Effector memory CD8-positive, alpha-beta T cell (primary cell): ENCODE measurements around the gene DMRTC2.
A peak's percentile ranks its signal among the peaks of the same experiment; 100 is the strongest.

ENCODE experiments used
- ATAC-seq: fragments of 150-1000 bp; cut with Tn5 transposase; replicated peaks from 2 replicates; pipeline ENCODE4 v1.10.0; 2021; ENCODE audit warnings: mild to moderate bottlenecking, moderate library complexity
- DNase-seq, 3 experiments: peaks; one replicate each; pipeline ENCODE4 v3.0.0; 2021
- H3K27ac Mint-ChIP-seq, 2 donors: one replicate each; pipeline ENCODE4 v1.8.0; 2022; ENCODE audit warnings: mild to moderate bottlenecking in 2 of 2, mixed read lengths in 2 of 2, moderate library complexity in 2 of 2
- H3K27me3 Mint-ChIP-seq, 2 donors: one replicate each; pipeline ENCODE4 v1.8.0; 2022; ENCODE audit warnings: mixed read lengths in 2 of 2
- H3K36me3 Mint-ChIP-seq: one replicate; pipeline ENCODE4 v1.8.0; 2022; ENCODE audit warnings: mild to moderate bottlenecking, moderate library complexity, mixed read lengths; ENCODE audit not compliant: insufficient read depth
- H3K4me1 Mint-ChIP-seq, 2 donors: one replicate each; pipeline ENCODE4 v1.8.0; 2022; ENCODE audit warnings: low read depth in 2 of 2, mixed read lengths in 2 of 2
- H3K4me3 Mint-ChIP-seq, 2 donors: one replicate each; pipeline ENCODE4 v1.8.0; 2022; ENCODE audit warnings: mild to moderate bottlenecking in 2 of 2, mixed read lengths in 2 of 2, moderate library complexity in 2 of 2
- H3K9me3 Mint-ChIP-seq, 2 donors: one replicate each; pipeline ENCODE4 v1.8.0; 2022; ENCODE audit warnings: mixed read lengths in 2 of 2
- total RNA-seq, 9 experiments: gene quantifications; one replicate each; lab custom pipeline; 2026; lab: John Stamatoyannopoulos, UW

DMRTC2 gene
- 0 reads per million in 9 experiments for total RNA-seq

DNA sequence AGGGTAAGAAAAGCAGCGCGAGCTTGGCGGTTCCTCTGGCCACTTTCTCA lies at the start of gene DMRTC2:
DMRTC2 (plus strand) TSS at position 42 of the 50 bp plus-strand sequence. CDS start 2,387 bp downstream, outside the sequence.
- no peaks in the 10 kb centered on the region for H3K9me3 Mint-ChIP-seq
- H3K4me3 Mint-ChIP-seq = no peak within 1 kb of the TSS
- no peaks in the 10 kb centered on the region for H3K36me3 Mint-ChIP-seq
- H3K4me1 Mint-ChIP-seq = no peaks in the 10 kb centered on the region
- no peak within 1 kb of the TSS for H3K27ac Mint-ChIP-seq
- H3K27me3 Mint-ChIP-seq = peaks cover 0 to 24% of the 10 kb centered on the region in 2 donors
- ATAC-seq (no peak), DNase-seq (no peak)

DNA sequence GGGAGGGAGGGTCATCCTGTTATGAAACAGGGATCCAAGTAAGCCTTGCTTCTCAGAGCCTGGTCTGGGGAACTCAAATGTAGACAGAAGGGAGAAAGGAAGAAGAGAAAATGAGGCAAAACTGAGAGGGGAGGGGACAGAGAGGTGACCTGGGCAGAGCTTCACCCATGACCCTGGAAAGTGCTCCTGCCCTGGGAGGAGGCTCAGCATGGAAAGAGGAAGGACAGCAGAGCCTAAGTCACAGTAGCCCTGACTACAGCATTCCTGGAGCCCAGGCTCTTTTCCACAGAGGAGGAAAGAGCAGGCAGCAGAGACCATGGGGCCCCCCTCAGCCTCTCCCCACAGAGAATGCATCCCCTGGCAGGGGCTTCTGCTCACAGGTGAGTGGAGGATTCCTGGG lies 48.5 kb upstream of the DMRTC2 start, which contains the start of gene CEACAM3:
CEACAM3 (plus strand) TSS at position 226 of the 400 bp plus-strand sequence; CDS start at position 317, 91 bp downstream.
- Mint-ChIP-seq H3K27ac (no peak within 1 kb of the TSS), H3K4me1 (peaks cover 0 to 4% of the 10 kb centered on the region in 2 donors), H3K4me3 (no peak within 1 kb of the TSS), H3K9me3 (no peaks in the 10 kb centered on the region), H3K27me3 (peaks cover 49 to 71% of the 10 kb centered on the region in 2 donors), H3K36me3 (peaks cover 2% of the 10 kb centered on the region)
- no peak for DNase-seq
- no peak for ATAC-seq

DNA sequence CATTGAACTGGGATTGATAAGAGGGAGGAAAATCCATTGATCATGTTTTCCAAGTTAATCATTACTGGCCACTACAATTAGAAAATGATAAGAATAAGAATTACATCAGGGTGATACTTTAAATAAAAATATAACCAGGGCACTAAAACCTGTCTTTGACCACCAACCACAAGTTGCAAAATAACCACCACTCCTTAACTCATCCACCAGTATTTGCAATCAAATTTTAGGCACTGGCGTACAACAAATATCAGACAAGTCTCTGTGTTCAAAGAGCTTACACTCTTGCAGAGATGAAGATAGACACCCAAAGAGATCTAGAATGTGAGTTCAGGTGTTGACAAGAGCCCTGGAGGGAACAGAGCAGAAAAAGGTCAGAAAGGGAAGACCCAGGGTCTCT lies 47.9 kb upstream of the DMRTC2 start:
- Mint-ChIP-seq H3K9me3 (no peaks in the 10 kb centered on the region), H3K27ac (no peak overlapping the region), H3K36me3 (peaks cover 2% of the 10 kb centered on the region), H3K4me1 (peaks cover 0 to 4% of the 10 kb centered on the region in 2 donors), H3K27me3 (peaks cover 45 to 66% of the 10 kb centered on the region in 2 donors), H3K4me3 (no peak overlapping the region)
- DNase-seq (no peak), ATAC-seq (no peak)

DNA sequence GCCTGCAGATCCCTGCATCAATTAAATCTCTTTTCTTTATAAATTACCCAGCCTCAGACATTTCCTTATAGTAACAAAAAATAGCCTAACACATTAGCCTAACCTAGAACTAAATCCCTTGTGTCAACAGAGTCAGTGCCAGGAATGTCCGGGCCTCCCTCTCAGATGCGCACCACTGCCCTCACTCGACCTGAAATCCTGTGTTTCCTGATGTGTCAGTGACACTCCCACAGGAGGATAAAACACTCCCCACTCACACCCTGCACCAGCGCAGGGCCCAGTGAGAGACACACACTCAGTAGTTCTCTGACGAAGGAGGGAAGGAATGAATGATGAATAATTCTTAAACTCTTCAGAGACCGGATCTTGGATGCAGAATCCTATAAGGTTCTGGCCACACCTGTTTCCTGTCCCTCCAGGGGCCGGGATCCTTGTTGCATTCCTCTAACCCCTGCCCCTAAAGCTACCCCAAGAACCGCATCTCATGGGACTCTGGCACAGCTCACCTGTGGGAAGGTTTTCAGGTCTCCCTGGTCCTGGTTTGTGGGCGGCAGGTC lies 45.3 kb upstream of the DMRTC2 start:
- no peaks in the 10 kb centered on the region for H3K36me3 Mint-ChIP-seq
- no peak overlapping the region for H3K27ac Mint-ChIP-seq
- no peak for DNase-seq
- ATAC-seq = no peak
- H3K4me3 Mint-ChIP-seq = no peak overlapping the region
- no peaks in the 10 kb centered on the region for H3K9me3 Mint-ChIP-seq
- H3K4me1 Mint-ChIP-seq = peaks cover 0 to 3% of the 10 kb centered on the region in 2 donors
- peaks cover 26 to 45% of the 10 kb centered on the region in 2 donors for H3K27me3 Mint-ChIP-seq

DNA sequence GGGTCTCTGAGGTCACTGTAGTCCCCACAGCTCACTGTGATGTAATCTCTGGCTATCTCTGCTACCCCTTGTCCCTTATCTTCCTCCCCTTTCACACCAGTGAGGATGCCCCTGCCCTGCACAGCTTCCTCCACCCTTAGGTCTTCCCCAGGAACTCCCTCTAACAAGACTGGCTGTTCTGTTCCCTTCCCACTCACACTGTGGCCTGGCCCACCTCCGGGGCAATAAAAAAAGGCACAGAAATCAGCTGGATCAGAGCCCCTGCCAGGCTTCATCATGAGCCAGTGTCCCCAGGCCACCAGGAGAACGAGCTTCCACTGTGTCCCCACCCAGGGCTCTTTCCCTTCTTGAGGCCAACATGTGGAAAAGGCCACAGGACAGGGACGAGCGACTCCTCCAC lies 43.8 kb upstream of the DMRTC2 start:
- H3K9me3 Mint-ChIP-seq = no peaks in the 10 kb centered on the region
- no peak for ATAC-seq

DNA sequence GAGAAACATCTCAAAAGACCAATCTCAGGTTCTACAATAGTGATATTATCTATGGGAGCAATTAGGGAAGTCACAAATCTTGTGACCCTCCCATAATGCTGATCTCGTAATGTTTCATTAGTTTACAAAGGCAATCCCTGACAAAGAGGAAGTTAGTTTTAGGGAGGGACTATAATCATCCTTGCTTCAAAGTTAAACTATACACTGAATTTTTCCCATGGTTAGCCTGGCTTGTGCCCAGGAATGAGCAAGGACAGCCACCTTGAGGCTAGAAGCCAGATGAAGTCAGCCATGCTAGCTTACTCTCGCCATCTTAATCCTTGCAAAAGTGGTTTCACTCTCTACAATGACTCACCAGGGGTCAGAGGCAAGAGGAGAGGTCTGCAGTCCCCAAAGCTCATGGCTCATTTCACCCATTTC lies 43.0 kb upstream of the DMRTC2 start:
- ATAC-seq = peak; percentile 17
- Mint-ChIP-seq H3K4me1 (no peaks in the 10 kb centered on the region), H3K27me3 (peaks cover 14 to 40% of the 10 kb centered on the region in 2 donors), H3K4me3 (no peak overlapping the region), H3K9me3 (no peaks in the 10 kb centered on the region), H3K36me3 (no peaks in the 10 kb centered on the region), H3K27ac (no peak overlapping the region)
- no peak for DNase-seq

More for the DNA sequence above, 43.8 kb upstream of the DMRTC2 start:
- H3K27me3 Mint-ChIP-seq = peaks cover 22 to 40% of the 10 kb centered on the region in 2 donors
- no peaks in the 10 kb centered on the region for H3K36me3 Mint-ChIP-seq
- H3K4me1 Mint-ChIP-seq = no peaks in the 10 kb centered on the region
- no peak overlapping the region for H3K27ac Mint-ChIP-seq
- DNase-seq = no peak
- H3K4me3 Mint-ChIP-seq = no peak overlapping the region

DNA sequence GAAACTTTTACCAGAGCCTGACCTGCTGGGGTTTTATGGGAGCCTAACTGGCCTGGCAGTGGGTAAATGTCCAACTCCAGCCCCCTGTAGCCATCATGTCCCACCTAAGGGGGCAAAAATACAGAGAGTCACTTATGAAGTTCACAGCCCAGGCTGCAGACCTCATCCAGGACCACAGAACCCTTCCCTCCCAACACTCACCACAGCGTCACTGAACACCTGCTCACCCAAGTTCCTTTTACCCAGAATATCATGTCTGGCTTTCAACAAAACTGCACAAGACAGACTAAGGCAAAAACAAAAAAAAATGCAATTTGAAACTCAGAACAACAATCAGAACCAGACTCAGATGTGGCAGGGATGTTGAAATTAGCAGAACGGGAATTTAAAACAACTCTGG lies 42.1 kb upstream of the DMRTC2 start:
- DNase-seq = no peak
- H3K27me3 Mint-ChIP-seq = peaks cover 11 to 40% of the 10 kb centered on the region in 2 donors
- no peaks in the 10 kb centered on the region for H3K9me3 Mint-ChIP-seq
- no peaks in the 10 kb centered on the region for H3K36me3 Mint-ChIP-seq
- no peak for ATAC-seq
- no peak overlapping the region for H3K27ac Mint-ChIP-seq
- H3K4me1 Mint-ChIP-seq = no peaks in the 10 kb centered on the region
- H3K4me3 Mint-ChIP-seq = no peak overlapping the region

DNA sequence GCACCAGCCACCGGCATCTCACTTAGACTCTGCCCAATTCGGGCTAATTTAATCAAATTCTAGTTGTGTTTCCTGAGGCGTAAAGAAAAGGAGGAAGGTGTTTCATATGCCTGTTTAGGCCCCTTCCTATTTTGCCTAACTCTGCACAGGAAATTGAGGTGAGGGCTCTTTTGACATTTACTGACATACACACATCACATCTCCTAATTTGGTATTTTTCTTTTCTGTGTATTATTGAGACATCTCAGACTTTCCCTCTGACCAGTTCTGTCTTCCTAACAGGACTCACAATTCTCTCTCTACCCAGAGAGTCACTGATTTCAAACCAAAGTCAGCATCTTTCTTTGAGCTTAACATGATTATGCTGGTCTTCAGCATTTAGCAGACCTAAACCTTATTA lies 40.5 kb upstream of the DMRTC2 start:
- H3K27ac Mint-ChIP-seq = no peak overlapping the region
- H3K36me3 Mint-ChIP-seq = no peaks in the 10 kb centered on the region

DNA sequence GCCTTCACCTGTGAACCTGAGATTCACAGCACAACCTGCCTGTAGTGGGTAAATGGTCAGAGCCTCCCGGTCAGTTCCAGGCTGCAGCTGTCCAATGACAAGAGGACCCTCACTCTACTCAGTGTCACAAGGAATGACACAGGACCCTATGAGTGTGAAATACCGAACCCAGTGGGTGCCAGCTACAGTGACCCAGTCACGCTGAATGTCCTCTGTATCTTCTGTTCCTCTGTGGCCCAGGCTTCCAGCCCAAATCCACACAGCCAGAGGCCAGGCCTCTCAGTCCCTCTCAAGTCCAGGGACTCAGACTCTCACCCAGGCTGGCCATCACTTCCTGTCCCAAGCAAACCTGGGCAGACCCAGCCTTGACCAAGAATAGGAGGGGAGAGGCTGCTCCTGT lies 37.7 kb upstream of the DMRTC2 start:
- Mint-ChIP-seq H3K36me3 (no peaks in the 10 kb centered on the region), H3K4me3 (no peak overlapping the region), H3K27ac (no peak overlapping the region), H3K4me1 (peaks cover 0 to 1% of the 10 kb centered on the region in 2 donors), H3K9me3 (no peaks in the 10 kb centered on the region), H3K27me3 (peaks cover 24 to 68% of the 10 kb centered on the region in 2 donors)
- DNase-seq = no peak
- ATAC-seq = no peak

More for the DNA sequence above, 40.5 kb upstream of the DMRTC2 start:
- DNase-seq = no peak
- peaks cover 19 to 54% of the 10 kb centered on the region in 2 donors for H3K27me3 Mint-ChIP-seq
- H3K9me3 Mint-ChIP-seq = no peaks in the 10 kb centered on the region
- H3K4me1 Mint-ChIP-seq = peaks cover 0 to 1% of the 10 kb centered on the region in 2 donors
- H3K4me3 Mint-ChIP-seq = no peak overlapping the region
- no peak for ATAC-seq

DNA sequence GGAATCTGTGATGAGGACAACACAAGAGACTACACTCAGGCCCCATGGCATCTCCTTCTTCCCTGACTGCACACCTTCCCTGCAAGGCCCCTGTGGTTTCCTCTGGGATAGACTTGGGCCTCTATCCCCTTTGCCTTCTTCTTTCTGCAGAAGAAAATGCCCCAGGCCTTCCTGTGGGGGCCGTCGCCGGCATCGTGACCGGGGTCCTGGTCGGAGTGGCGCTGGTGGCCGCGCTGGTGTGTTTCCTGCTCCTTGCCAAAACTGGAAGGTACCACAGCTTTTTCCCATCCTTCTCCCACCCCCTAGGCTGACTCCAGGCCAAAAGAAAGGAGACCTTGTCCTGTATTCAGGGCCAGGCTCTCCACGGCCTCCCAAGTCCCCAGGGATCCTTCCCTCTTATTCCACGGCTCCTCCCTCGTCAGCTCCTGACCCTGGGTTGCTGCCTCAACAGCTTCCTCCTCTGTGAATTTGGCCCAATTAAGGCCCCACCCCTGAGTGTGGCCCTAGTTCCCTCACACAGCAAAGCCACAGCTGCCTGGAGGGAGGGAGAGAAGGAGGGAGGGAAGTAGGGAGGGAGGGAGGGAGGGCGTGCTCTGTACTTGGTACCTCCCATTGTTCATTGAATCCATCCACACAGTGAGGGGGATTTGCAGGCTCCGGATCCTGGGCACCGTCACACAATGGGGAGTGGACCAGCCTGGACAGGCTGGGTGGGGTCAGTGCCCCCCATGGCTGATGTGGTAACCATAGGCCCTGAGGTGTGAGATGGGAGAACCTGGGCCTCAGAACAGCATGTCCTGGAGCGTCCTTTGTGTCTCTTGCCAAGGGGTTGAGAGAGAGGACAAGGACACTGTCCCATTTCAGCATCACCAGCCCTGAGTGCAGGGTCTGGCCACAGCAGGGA lies 35.9 kb upstream of the DMRTC2 start:
- H3K9me3 Mint-ChIP-seq = no peaks in the 10 kb centered on the region
- DNase-seq (no peak), ATAC-seq (no peak)
- peaks cover 0 to 1% of the 10 kb centered on the region in 2 donors for H3K4me1 Mint-ChIP-seq
- H3K4me3 Mint-ChIP-seq = no peak overlapping the region
- peaks cover 24 to 78% of the 10 kb centered on the region in 2 donors for H3K27me3 Mint-ChIP-seq
- no peak overlapping the region for H3K27ac Mint-ChIP-seq
- no peaks in the 10 kb centered on the region for H3K36me3 Mint-ChIP-seq

DNA sequence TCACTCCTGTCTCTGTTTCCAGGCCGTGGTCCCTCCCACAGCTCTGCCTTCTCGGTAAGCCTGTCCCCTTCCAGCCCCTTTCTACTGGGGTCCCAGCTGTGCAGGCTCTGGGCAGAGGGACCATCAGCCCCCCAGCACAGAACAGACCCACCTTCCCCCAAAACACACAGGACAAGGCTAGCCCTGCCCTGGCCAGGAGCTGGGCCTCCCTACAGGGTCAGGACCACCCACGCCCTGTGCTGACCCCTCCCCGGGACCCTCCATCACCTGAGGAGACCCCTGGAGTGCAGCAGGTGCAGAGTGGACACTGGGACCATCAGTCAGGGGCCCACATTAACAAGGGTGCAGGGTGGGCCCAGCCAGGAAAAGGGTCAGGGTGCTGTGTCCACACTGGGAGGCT lies 34.5 kb upstream of the DMRTC2 start:
- Mint-ChIP-seq H3K27me3 (peaks cover 24 to 77% of the 10 kb centered on the region in 2 donors), H3K4me3 (no peak overlapping the region)

DNA sequence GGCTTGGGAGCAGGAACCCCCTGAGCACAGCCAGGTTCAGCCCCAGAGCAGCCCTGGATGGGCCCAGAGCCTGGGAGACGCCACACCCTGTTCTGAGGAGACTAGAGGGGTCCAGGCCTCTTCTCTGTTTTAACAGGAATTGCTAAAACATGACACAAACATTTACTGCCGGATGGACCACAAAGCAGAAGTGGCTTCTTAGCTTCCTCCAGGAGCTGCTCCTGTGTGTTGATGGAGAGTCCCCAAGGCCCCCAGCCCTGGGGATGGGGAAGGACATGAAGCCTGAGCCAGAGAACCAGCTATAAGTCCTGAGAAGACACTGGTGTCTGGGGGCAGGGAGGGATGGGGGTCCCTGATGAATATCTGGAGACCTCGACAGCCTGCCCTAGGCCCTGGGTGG lies 33.8 kb upstream of the DMRTC2 start:
- H3K36me3 Mint-ChIP-seq = no peaks in the 10 kb centered on the region
- DNase-seq (no peak), ATAC-seq (peak; percentile 21)
- no peak overlapping the region for H3K4me3 Mint-ChIP-seq
- peaks cover 0 to 1% of the 10 kb centered on the region in 2 donors for H3K4me1 Mint-ChIP-seq
- H3K27ac Mint-ChIP-seq = no peak overlapping the region
- no peaks in the 10 kb centered on the region for H3K9me3 Mint-ChIP-seq
- peaks cover 19 to 70% of the 10 kb centered on the region in 2 donors for H3K27me3 Mint-ChIP-seq

More for the DNA sequence above, 34.5 kb upstream of the DMRTC2 start:
- no peaks in the 10 kb centered on the region for H3K9me3 Mint-ChIP-seq
- peaks cover 0 to 1% of the 10 kb centered on the region in 2 donors for H3K4me1 Mint-ChIP-seq
- ATAC-seq (no peak), DNase-seq (no peak)
- no peak overlapping the region for H3K27ac Mint-ChIP-seq
- no peaks in the 10 kb centered on the region for H3K36me3 Mint-ChIP-seq

DNA sequence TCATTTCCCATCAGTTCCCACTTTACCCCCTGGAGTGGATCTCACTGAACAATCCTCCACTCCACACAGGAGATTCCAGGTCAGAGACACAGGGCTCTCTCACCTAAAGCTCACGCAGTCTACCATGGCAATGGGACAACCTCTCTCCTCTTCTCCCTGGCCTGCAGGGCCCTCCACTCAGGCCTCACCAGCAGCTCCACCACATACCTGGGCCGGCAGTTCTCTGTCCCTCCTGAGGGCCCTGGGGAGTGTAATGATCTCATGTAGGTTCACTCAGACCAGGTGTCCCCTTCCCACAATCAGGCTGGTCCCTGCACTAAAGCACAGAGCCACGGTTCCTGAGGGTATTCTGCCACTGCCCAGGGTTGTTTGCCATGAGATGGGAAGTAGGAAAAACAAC lies 32.9 kb upstream of the DMRTC2 start:
- no peak overlapping the region for H3K27ac Mint-ChIP-seq
- H3K4me1 Mint-ChIP-seq = peaks cover 0 to 1% of the 10 kb centered on the region in 2 donors
- DNase-seq (no peak), ATAC-seq (no peak)
- no peaks in the 10 kb centered on the region for H3K9me3 Mint-ChIP-seq
- peaks cover 19 to 61% of the 10 kb centered on the region in 2 donors for H3K27me3 Mint-ChIP-seq
- H3K4me3 Mint-ChIP-seq = no peak overlapping the region
- H3K36me3 Mint-ChIP-seq = no peaks in the 10 kb centered on the region

DNA sequence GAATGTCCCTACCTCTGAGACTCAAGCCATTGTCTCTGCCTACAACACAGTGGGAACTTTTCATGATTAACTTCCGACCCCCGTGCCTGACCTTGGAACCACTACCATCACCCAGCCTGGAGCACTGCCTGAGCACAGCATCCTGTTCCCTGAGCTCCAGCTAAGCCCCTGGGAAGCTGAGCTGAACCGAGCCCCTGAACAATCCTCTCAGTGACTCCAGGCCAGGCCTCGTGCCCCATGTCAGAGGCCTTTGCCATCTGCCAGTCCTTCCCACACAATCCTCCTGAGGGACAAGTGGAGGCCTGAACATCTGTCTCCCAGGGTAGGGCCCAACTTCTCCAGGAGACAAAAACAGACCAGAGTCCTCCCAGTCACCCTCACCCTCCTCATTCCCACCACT lies 30.9 kb upstream of the DMRTC2 start:
- Mint-ChIP-seq H3K36me3 (no peaks in the 10 kb centered on the region), H3K27me3 (peaks cover 23 to 48% of the 10 kb centered on the region in 2 donors), H3K4me3 (no peak overlapping the region), H3K27ac (no peak overlapping the region), H3K4me1 (peaks cover 0 to under 1% of the 10 kb centered on the region in 2 donors), H3K9me3 (no peaks in the 10 kb centered on the region)
- DNase-seq (no peak), ATAC-seq (no peak)
